PC-3 (cell line): Measurements from ENCODE around the gene RBM46. TPM values are rescaled to one million over a fixed set of nuclear protein-coding genes. Genes with fewer than 3 reads are reported as not detected.

Experiments used
- ATAC-seq: fragments of 200-7000 bp; cut with Tn5 transposase; 2 replicates; pipeline ENCODE4 v1.9.1; 2020; ENCODE audit warnings: mild to moderate bottlenecking, moderate library complexity
- BruUV-seq: library from RNA; stranded (reverse); fragments of 400-500 nt; replicated peaks from 2 replicates; lab custom pipeline; 2021; lab: Mats Ljungman, UMichigan
- CTCF ChIA-PET: fragments of 300-600 bp; sonication (Branson Sonifier 250); formaldehyde crosslinking; loops from one replicate; lab custom pipeline; 2022; ENCODE audit warnings: antibody characterized with exemption; lab: Charles Lee
- POLR2A ChIA-PET: fragments of 300-600 bp; sonication (Branson Sonifier 250); formaldehyde crosslinking; loops from one replicate; lab custom pipeline; 2022; ENCODE audit warnings: antibody characterized with exemption; ENCODE audit not compliant: unreplicated experiment; lab: Charles Lee
- DNase-seq: peaks from one replicate; pipeline ENCODE4 v3.0.0-alpha.2; 2015
- H2AFZ ChIP-seq: fragments of 300-600 bp; sonication (generic); 2 replicates; pipeline ENCODE4 v1.6.0; 2016; ENCODE audit warnings: antibody characterized with exemption, low read length
- H3F3A ChIP-seq: fragments of 300-600 bp; sonication (generic); one replicate; pipeline ENCODE4 v1.6.0; 2017; ENCODE audit warnings: antibody characterized with exemption, low read length, control low read depth, mild to moderate bottlenecking; ENCODE audit not compliant: unreplicated experiment
- H3K27ac ChIP-seq: fragments of 300-600 bp; sonication (generic); 2 replicates; pipeline ENCODE4 v1.5.1; 2016; ENCODE audit warnings: mild to moderate bottlenecking, low read length
- H3K27me3 ChIP-seq: fragments of 300-600 bp; sonication (generic); 2 replicates; pipeline ENCODE4 v1.6.1; 2016; ENCODE audit warnings: low read length, mixed read lengths
- H3K36me3 ChIP-seq: fragments of 300-600 bp; sonication (generic); 2 replicates; pipeline ENCODE4 v1.6.1; 2016; ENCODE audit warnings: low read depth, mixed run types, low read length, mixed read lengths
- H3K4me1 ChIP-seq: fragments of 300-600 bp; sonication (generic); 2 replicates; pipeline ENCODE4 v1.5.1; 2016; ENCODE audit warnings: low read length; ENCODE audit not compliant: insufficient read depth
- H3K4me2 ChIP-seq: fragments of 300-600 bp; sonication (generic); 2 replicates; pipeline ENCODE4 v1.6.0; 2016; ENCODE audit warnings: low read length
- H3K4me3 ChIP-seq: fragments of 300-600 bp; sonication (generic); 2 replicates; pipeline ENCODE4 v1.5.1; 2016; ENCODE audit warnings: mild to moderate bottlenecking, low read length, mixed read lengths
- H3K79me2 ChIP-seq: fragments of 300-600 bp; sonication (generic); 2 replicates; pipeline ENCODE4 v1.6.1; 2017; ENCODE audit warnings: low read length, mixed read lengths
- H3K9ac ChIP-seq: fragments of 300-600 bp; sonication (generic); 2 replicates; pipeline ENCODE4 v1.6.0; 2016; ENCODE audit warnings: mild to moderate bottlenecking, low read length
- H3K9me2 ChIP-seq: fragments of 300-600 bp; sonication (generic); replicated peaks from 2 replicates; pipeline ENCODE4 v1.6.1; 2016; ENCODE audit warnings: mixed run types, low read length, mixed read lengths
- H3K9me3 ChIP-seq: fragments of 300-600 bp; sonication (generic); 2 replicates; pipeline ENCODE4 v1.6.1; 2016; ENCODE audit warnings: low read length, mixed read lengths
- H4K20me1 ChIP-seq: fragments of 300-600 bp; sonication (generic); 2 replicates; pipeline ENCODE4 v1.6.1; 2016; ENCODE audit warnings: low read length, mixed read lengths
- EZH2 ChIP-seq: fragments of 300-600 bp; sonication (generic); IDR thresholded peaks from one replicate; pipeline ENCODE4 v1.6.1; 2017; ENCODE audit warnings: antibody characterized with exemption, mild to moderate bottlenecking, low read length; ENCODE audit not compliant: unreplicated experiment
- EZH2phosphoT487 ChIP-seq: fragments of 300-600 bp; sonication (generic); IDR thresholded peaks from 2 replicates; pipeline ENCODE4 v1.6.1; 2018; ENCODE audit warnings: mild to moderate bottlenecking, antibody characterized with exemption, low read length, borderline replicate concordance
- intact Hi-C: fragments of 100-400 bp; cut with micrococcal nuclease; formaldehyde crosslinking; loops from 2 replicates; pipeline ENCODE4 v1.9.0; 2023
- total RNA-seq: library from RNA; depleted of rRNA; stranded (reverse); fragments of >200 nt; gene quantifications from 2 replicates; pipeline ENCODE4 v1.2.3, GENCODE V29; 2014; rRNA removed
- TF ChIP-seq, protein P1 (sequence below): fragments of 300-600 bp; sonication (generic); conservative IDR thresholded peaks from 2 replicates; pipeline ENCODE4 v1.5.1; 2017; ENCODE audit warnings: antibody characterized with exemption, low read depth, mild to moderate bottlenecking, low read length

RBM46 gene
- total RNA-seq, 1 experiment from 2014 or later: not detected

DNA sequence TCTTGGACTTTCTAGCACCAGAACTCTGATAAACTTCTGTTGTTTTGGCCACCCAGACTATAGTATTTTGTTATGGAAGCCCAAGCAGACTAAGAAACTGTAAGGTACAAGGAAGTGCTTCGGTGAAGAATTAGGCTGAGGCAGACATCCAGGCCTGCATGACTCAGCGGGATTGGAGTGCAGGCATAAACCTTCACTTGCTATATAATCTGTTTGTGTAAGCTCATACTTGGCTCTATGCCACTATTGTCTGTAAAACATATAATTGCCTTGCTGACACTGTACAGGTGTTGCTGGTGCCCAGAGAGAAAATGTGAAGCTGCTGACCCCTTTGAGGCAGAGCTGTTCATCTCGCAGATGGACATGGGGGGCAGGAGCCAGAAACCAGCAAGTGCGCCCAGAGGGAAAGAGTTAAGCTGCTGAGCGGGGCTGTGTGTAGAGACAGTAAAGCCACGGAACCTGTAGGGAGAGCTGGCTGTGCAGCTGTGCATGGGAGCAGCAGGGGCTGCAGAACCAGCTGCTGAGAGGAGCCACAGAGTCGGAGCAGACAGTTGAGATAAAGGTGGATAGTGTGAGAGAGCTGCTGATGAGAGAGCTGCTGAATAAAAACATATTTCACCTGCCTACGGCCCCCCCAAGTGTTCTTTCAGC is 96.2 kb downstream of the RBM46 start:
- Histone ChIP-seq H3K4me3 (no peak overlapping the region), H3F3A (no peaks in the 10 kb centered on the region), H3K9ac (no peak overlapping the region), H3K79me2 (no peaks in the 10 kb centered on the region), H4K20me1 (no peaks in the 10 kb centered on the region), H3K27me3 (no peaks in the 10 kb centered on the region), H3K27ac (no peak overlapping the region), H3K4me2 (no peak overlapping the region), H3K9me2 (no peaks in the 10 kb centered on the region), H2AFZ (no peak overlapping the region), H3K36me3 (no peaks in the 10 kb centered on the region), H3K4me1 (no peaks in the 10 kb centered on the region), H3K9me3 (no peaks in the 10 kb centered on the region)
- BruUV-seq: no TSS peak
- DNase-seq (peak; percentile 27), ATAC-seq (no peak)
- no peak for TF ChIP-seq EZH2
- TF ChIP-seq, protein P1, sequence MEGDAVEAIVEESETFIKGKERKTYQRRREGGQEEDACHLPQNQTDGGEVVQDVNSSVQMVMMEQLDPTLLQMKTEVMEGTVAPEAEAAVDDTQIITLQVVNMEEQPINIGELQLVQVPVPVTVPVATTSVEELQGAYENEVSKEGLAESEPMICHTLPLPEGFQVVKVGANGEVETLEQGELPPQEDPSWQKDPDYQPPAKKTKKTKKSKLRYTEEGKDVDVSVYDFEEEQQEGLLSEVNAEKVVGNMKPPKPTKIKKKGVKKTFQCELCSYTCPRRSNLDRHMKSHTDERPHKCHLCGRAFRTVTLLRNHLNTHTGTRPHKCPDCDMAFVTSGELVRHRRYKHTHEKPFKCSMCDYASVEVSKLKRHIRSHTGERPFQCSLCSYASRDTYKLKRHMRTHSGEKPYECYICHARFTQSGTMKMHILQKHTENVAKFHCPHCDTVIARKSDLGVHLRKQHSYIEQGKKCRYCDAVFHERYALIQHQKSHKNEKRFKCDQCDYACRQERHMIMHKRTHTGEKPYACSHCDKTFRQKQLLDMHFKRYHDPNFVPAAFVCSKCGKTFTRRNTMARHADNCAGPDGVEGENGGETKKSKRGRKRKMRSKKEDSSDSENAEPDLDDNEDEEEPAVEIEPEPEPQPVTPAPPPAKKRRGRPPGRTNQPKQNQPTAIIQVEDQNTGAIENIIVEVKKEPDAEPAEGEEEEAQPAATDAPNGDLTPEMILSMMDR: no peak
- no peak for TF ChIP-seq EZH2phosphoT487
- intact Hi-C loops: no loop called here
- POLR2A ChIA-PET: no interaction called here
- CTCF ChIA-PET: no interaction called here

Other genes with a start within 250 kb of the RBM46 start
- 41.7 and 51.7 TPM in 2 replicates for gene PLRG1, start 230.9 kb upstream of the RBM46 start, total RNA-seq
- gene FGB, start 218.3 kb upstream of the RBM46 start, total RNA-seq: 0.36 and 1.0 TPM in 2 replicates
- not detected in 2 replicates for gene FGA, start 190.5 kb upstream of the RBM46 start, total RNA-seq
- not detected in 2 replicates for gene FGG, start 168.6 kb upstream of the RBM46 start, total RNA-seq
- gene LRAT, start 37.3 kb upstream of the RBM46 start, total RNA-seq: 0.55 and 0.92 TPM in 2 replicates